GM23248 (cell line): ENCODE data around the gene SMOC2. TPM values are rescaled to one million over a fixed set of nuclear protein-coding genes. Genes with fewer than 3 reads are reported as not detected.

Experiments
- DNase-seq: peaks from one replicate; pipeline ENCODE4 v3.0.0-alpha.2; 2015
- H2AFZ ChIP-seq: fragments of 200-600 bp; sonication (generic); 2 replicates; pipeline ENCODE4 v1.6.1; 2016; ENCODE audit warnings: antibody characterized with exemption
- H3F3A ChIP-seq: fragments of 200-600 bp; sonication (generic); 2 replicates; pipeline ENCODE4 v1.6.1; 2016; ENCODE audit warnings: mild to moderate bottlenecking, antibody characterized with exemption, mixed run types; ENCODE audit not compliant: insufficient read depth
- H3K27ac ChIP-seq: fragments of 200-600 bp; sonication (generic); 2 replicates; pipeline ENCODE4 v1.5.1; 2016; ENCODE audit warnings: mild to moderate bottlenecking
- H3K27me3 ChIP-seq: fragments of 200-600 bp; sonication (generic); replicated peaks from 2 replicates; pipeline ENCODE4 v1.6.1; 2016; ENCODE audit warnings: mild to moderate bottlenecking; ENCODE audit not compliant: insufficient read depth
- H3K36me3 ChIP-seq: fragments of 200-600 bp; sonication (generic); 2 replicates; pipeline ENCODE4 v1.6.1; 2016; ENCODE audit warnings: low read depth, mild to moderate bottlenecking
- H3K4me1 ChIP-seq: fragments of 200-600 bp; sonication (generic); 2 replicates; pipeline ENCODE4 v1.6.1; 2016; ENCODE audit warnings: mild to moderate bottlenecking; ENCODE audit not compliant: insufficient read depth
- H3K4me2 ChIP-seq: fragments of 200-600 bp; sonication (generic); one replicate; pipeline ENCODE4 v1.6.1; 2016; ENCODE audit warnings: mild to moderate bottlenecking; ENCODE audit not compliant: unreplicated experiment
- H3K4me3 ChIP-seq: fragments of 200-600 bp; sonication (generic); 2 replicates; pipeline ENCODE4 v1.5.1; 2016; ENCODE audit warnings: mild to moderate bottlenecking
- H3K79me2 ChIP-seq: fragments of 200-600 bp; sonication (generic); 2 replicates; pipeline ENCODE4 v1.6.1; 2016; ENCODE audit warnings: mild to moderate bottlenecking; ENCODE audit not compliant: insufficient read depth
- H3K9ac ChIP-seq: fragments of 200-600 bp; sonication (generic); 2 replicates; pipeline ENCODE4 v1.6.1; 2016; ENCODE audit warnings: mild to moderate bottlenecking
- H3K9me2 ChIP-seq: fragments of 200-600 bp; sonication (generic); 2 replicates; pipeline ENCODE4 v1.6.1; 2016; ENCODE audit warnings: mixed run types, mild to moderate bottlenecking, moderate library complexity; ENCODE audit not compliant: insufficient read depth
- H3K9me3 ChIP-seq: fragments of 200-600 bp; sonication (generic); one replicate; pipeline ENCODE4 v1.6.1; 2017; ENCODE audit warnings: low read depth
- H4K20me1 ChIP-seq: fragments of 200-600 bp; sonication (generic); 2 replicates; pipeline ENCODE4 v1.6.0; 2016; ENCODE audit not compliant: insufficient read depth
- EZH2 ChIP-seq: fragments of 200-600 bp; sonication (generic); IDR thresholded peaks from 2 replicates; pipeline ENCODE4 v1.6.1; 2018; ENCODE audit warnings: antibody characterized with exemption, mild to moderate bottlenecking; ENCODE audit not compliant: insufficient read depth, poor library complexity, severe bottlenecking
- EZH2phosphoT487 ChIP-seq: fragments of 200-600 bp; sonication (generic); IDR thresholded peaks from 2 replicates; pipeline ENCODE4 v1.6.1; 2018; ENCODE audit warnings: antibody characterized with exemption, moderate library complexity, mild to moderate bottlenecking, low read depth; ENCODE audit not compliant: insufficient read depth
- WGBS, 2 experiments: methylation state at CpG; one replicate each; pipeline ENCODE4 v1.1.6; 2015 to 2017; ENCODE audit warnings: low lambda C conversion rate in 2 of 2, low coverage in 1 of 2; ENCODE audit errors: missing lambda C conversion rate in 2 of 2; 5-methylcytosine and 5-hydroxymethylcytosine counted together
- in situ Hi-C: fragments of 300-500 bp; cut with MboI; formaldehyde crosslinking; loops from 2 replicates; pipeline ENCODE4 v1.15.0; 2020
- polyA plus RNA-seq: library from polyadenylated mRNA; unstranded; fragments of >200 nt; fragmentation: Nextera tagmentation; extraction: Ambion mirVana; gene quantifications from 2 replicates; pipeline ENCODE4 v1.2.1, GENCODE V29; 2016
- total RNA-seq: library from RNA; depleted of rRNA; stranded (reverse); fragments of >200 nt; shearing (Covaris generic); gene quantifications from 2 replicates; pipeline ENCODE4 v1.2.3, GENCODE V29; 2014

The SMOC2 gene
- total and polyA plus RNA-seq, 2 experiments from 2014 or later = not detected

DNA sequence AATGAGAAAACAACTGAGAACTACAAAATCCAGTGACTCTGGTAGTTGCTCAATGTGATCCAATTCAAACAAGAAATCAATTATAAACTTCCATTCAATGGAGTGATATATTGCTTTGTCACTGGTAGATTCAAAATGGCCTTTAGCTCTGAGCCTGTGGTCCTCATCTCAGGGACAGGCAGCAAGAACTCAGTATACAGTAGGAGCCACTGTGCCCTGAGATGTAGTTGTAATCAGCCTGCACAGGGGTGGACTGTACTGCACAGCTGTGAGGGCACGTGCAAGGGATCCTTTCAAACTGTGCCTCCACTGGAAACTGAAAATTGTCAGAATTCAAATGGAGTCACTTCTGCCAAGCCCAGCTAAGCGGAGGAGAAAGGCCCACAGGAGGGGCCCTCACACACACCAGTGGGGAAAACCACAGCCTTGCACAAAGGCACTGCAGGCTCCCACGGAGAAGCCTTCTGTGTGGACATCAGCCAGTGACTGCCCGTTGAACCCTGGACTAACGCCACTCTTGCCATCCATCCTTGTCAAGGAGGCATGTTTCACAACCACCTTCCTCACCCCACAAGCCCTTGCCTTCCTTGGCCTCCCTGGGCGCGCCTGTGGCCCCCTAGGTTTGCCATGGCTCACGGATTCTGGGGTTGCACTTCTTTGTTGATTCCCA is 186.7 kb downstream of the SMOC2 start:
- no peaks in the 10 kb centered on the region for H3K9me2 ChIP-seq
- no peaks in the 10 kb centered on the region for H4K20me1 ChIP-seq
- no peak for DNase-seq
- no peaks in the 10 kb centered on the region for H3K36me3 ChIP-seq
- H3K79me2 ChIP-seq = no peaks in the 10 kb centered on the region
- no peaks in the 10 kb centered on the region for H3K27me3 ChIP-seq
- no peaks in the 10 kb centered on the region for H3K9me3 ChIP-seq
- H3K9ac ChIP-seq = no peak overlapping the region
- H3K4me2 ChIP-seq = no peak overlapping the region
- H3K4me3 ChIP-seq = no peak overlapping the region
- H3K4me1 ChIP-seq = no peaks in the 10 kb centered on the region
- TF ChIP-seq EZH2phosphoT487 (no peak), EZH2 (no peak)
- no peak overlapping the region for H3K27ac ChIP-seq
- in situ Hi-C loops = no loop called here
- WGBS, 2 experiments = 39 to 56% methylated on average over 7 to 8 of the region's 8 CpGs
- no peak overlapping the region for H2AFZ ChIP-seq
- H3F3A ChIP-seq = no peaks in the 10 kb centered on the region

DNA sequence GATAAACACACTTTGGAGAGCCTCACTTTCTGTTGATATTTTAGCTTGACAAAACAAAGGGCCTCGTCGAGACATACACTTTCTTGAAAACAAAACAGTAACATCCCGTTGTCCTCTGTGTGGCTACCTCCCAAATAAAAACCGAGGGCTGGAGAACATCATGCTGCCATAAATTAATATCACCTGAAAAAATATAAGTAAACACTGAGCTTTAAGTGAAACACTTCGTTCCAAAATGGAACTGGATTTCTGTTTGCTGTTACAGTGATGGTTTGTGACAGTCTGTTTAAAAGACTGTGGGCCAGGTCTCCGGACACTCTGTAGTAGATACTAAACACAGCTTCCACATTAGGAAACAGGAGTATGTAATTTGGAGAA is 187.2 kb downstream of the SMOC2 start:
- Histone ChIP-seq H3K4me1 (no peaks in the 10 kb centered on the region), H3K4me2 (no peak overlapping the region), H3K4me3 (no peak overlapping the region), H4K20me1 (no peaks in the 10 kb centered on the region), H3K27ac (no peak overlapping the region), H3K36me3 (no peaks in the 10 kb centered on the region), H3K79me2 (no peaks in the 10 kb centered on the region), H3K9me3 (no peaks in the 10 kb centered on the region), H3K9ac (no peak overlapping the region), H3K27me3 (no peaks in the 10 kb centered on the region), H2AFZ (no peak overlapping the region), H3K9me2 (no peaks in the 10 kb centered on the region), H3F3A (no peaks in the 10 kb centered on the region)
- no peak for DNase-seq
- WGBS, 2 experiments = 22 to 28% methylated on average over 6 of the region's 6 CpGs
- no peak for TF ChIP-seq EZH2phosphoT487
- no peak for TF ChIP-seq EZH2
- in situ Hi-C loops = no loop called here

DNA sequence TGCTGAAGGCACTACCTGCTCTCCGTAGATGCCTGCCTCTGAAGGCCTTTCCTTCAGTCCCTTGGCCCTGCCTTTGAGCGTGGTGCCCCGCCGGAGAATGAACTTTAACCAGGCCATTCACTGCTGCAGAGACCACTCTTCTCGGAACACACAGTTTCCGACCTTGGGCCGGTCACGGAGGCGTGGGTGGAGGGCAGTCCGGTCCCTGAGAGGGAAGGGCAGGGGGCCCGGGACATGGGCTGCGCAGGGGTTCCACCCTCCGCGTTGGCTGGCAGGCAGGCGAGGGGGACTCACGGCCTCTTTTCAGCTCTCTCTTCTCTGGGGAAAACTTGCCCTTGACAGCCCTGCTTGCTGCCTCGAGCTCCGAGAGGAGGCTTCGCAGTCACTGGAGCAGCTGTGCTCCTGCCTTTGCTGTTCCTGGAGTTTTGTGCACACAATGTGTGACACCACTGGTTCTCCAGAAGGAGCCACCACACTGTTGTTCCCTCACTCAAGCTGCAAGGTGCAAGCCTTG is 187.8 kb downstream of the SMOC2 start:
- H4K20me1 ChIP-seq = no peaks in the 10 kb centered on the region
- H2AFZ ChIP-seq = no peak overlapping the region
- H3K36me3 ChIP-seq = no peaks in the 10 kb centered on the region
- no peak overlapping the region for H3K27ac ChIP-seq
- H3K79me2 ChIP-seq = no peaks in the 10 kb centered on the region
- no peaks in the 10 kb centered on the region for H3F3A ChIP-seq
- TF ChIP-seq EZH2phosphoT487 (no peak), EZH2 (no peak)
- no peaks in the 10 kb centered on the region for H3K4me1 ChIP-seq
- in situ Hi-C loops = no loop called here
- no peaks in the 10 kb centered on the region for H3K9me3 ChIP-seq
- no peak for DNase-seq
- no peaks in the 10 kb centered on the region for H3K27me3 ChIP-seq
- H3K4me3 ChIP-seq = no peak overlapping the region
- H3K4me2 ChIP-seq = no peak overlapping the region
- H3K9ac ChIP-seq = no peak overlapping the region
- 68 to 72% methylated on average over 16 to 19 of the region's 19 CpGs for WGBS, 2 experiments
- no peaks in the 10 kb centered on the region for H3K9me2 ChIP-seq

DNA sequence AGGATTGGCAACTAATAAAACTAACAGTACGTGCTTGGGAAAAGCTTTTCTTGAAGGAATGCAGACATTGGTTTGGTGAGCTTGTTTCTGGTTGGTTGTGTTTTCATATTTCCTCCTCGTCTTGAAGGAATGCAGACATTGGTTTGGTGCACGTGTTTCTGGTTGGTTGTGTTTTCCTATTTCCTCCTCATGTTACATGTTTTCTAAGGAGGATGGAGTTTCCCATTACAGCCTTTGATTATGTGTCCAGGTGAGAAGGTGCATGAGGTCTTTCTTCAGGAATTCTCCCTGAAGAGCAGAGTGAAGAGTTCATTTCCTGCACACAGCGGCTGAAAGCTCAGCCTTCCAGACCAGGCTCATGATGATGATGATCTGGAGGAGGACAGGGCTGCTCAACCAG is 190.6 kb downstream of the SMOC2 start:
- no peak overlapping the region for H3K27ac ChIP-seq
- TF ChIP-seq EZH2 = no peak
- TF ChIP-seq EZH2phosphoT487 = no peak
- H3F3A ChIP-seq = no peaks in the 10 kb centered on the region
- no peaks in the 10 kb centered on the region for H4K20me1 ChIP-seq
- H3K27me3 ChIP-seq = no peaks in the 10 kb centered on the region
- 36 to 38% methylated on average over 4 of the region's 4 CpGs for WGBS, 2 experiments
- no peaks in the 10 kb centered on the region for H3K4me1 ChIP-seq
- no peak overlapping the region for H2AFZ ChIP-seq
- H3K36me3 ChIP-seq = no peaks in the 10 kb centered on the region
- no peak overlapping the region for H3K9ac ChIP-seq
- H3K9me3 ChIP-seq = no peaks in the 10 kb centered on the region
- in situ Hi-C loops = no loop called here
- no peaks in the 10 kb centered on the region for H3K9me2 ChIP-seq
- H3K79me2 ChIP-seq = no peaks in the 10 kb centered on the region
- DNase-seq = no peak
- no peak overlapping the region for H3K4me3 ChIP-seq
- H3K4me2 ChIP-seq = no peak overlapping the region

DNA sequence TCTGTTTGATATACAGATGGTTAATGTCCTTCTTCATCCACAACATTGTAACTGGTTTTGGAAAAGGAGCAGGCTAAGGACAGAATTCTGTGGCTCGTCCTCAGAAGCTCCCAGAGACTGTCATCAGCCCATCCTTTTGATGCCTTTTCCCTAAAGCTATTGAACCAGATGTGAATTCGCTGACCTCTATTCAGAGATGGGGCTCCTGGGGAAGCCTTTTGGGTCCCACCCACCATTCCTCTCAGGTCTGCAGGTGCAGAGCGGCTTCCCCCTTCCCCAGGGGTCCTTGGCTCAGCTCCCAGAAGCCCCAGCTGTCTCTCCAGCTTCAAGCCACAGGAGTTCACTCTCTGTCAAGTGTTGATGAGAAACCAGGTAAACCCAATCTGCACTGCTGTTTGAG is 191.7 kb downstream of the SMOC2 start:
- in situ Hi-C loops = no loop called here
- Histone ChIP-seq H3F3A (no peaks in the 10 kb centered on the region), H3K4me3 (no peak overlapping the region), H2AFZ (no peak overlapping the region), H3K27ac (no peak overlapping the region), H3K36me3 (no peaks in the 10 kb centered on the region), H4K20me1 (no peaks in the 10 kb centered on the region), H3K27me3 (no peaks in the 10 kb centered on the region), H3K9ac (no peak overlapping the region), H3K9me3 (no peaks in the 10 kb centered on the region), H3K9me2 (no peaks in the 10 kb centered on the region), H3K4me1 (no peaks in the 10 kb centered on the region), H3K4me2 (no peak overlapping the region), H3K79me2 (no peaks in the 10 kb centered on the region)
- WGBS, 2 experiments = 17 to 21% methylated on average over 3 of the region's 3 CpGs
- no peak for DNase-seq
- no peak for TF ChIP-seq EZH2
- no peak for TF ChIP-seq EZH2phosphoT487
